ENCODE measurements around the gene ZNRF3.

DNA sequence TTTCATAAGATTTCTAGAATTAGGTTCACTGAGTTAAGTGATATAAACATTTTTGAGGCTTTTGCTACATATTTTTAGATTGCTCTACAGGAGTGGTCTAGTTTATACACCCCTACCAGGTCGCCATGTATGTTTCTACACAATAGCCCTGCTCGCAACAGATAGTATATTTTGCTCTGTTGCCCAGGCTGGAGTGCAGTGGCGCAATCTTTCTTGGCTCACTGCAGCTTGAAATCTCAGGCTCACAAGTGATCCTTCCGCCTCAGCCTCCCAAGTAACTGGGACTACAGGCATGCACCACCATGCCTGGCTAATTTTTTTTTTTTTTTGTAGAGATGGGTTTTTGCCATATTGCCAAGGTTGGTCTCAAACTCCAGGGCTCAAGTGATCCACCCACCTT lies 10.4 kb downstream of the ZNRF3 start:
- TF ChIP-seq ARNTL (CRISPR knock-in tag; IDR thresholded peaks at IDR 0.05; ENCODE audit: borderline replicate concordance, low read depth) (no peak), ZFP3 (CRISPR knock-in tag; IDR thresholded peaks at IDR 0.05) (no peak), OSR1 (CRISPR knock-in tag; IDR thresholded peaks at IDR 0.05) (no peak), TOX (CRISPR knock-in tag; IDR thresholded peaks at IDR 0.05; ENCODE audit: borderline replicate concordance) (no peak)
- TF ChIP-seq, protein P1, sequence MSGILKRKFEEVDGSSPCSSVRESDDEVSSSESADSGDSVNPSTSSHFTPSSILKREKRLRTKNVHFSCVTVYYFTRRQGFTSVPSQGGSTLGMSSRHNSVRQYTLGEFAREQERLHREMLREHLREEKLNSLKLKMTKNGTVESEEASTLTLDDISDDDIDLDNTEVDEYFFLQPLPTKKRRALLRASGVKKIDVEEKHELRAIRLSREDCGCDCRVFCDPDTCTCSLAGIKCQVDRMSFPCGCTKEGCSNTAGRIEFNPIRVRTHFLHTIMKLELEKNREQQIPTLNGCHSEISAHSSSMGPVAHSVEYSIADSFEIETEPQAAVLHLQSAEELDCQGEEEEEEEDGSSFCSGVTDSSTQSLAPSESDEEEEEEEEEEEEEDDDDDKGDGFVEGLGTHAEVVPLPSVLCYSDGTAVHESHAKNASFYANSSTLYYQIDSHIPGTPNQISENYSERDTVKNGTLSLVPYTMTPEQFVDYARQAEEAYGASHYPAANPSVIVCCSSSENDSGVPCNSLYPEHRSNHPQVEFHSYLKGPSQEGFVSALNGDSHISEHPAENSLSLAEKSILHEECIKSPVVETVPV (CRISPR knock-in tag; IDR thresholded peaks at IDR 0.05): no peak
- TF ChIP-seq, protein P2, sequence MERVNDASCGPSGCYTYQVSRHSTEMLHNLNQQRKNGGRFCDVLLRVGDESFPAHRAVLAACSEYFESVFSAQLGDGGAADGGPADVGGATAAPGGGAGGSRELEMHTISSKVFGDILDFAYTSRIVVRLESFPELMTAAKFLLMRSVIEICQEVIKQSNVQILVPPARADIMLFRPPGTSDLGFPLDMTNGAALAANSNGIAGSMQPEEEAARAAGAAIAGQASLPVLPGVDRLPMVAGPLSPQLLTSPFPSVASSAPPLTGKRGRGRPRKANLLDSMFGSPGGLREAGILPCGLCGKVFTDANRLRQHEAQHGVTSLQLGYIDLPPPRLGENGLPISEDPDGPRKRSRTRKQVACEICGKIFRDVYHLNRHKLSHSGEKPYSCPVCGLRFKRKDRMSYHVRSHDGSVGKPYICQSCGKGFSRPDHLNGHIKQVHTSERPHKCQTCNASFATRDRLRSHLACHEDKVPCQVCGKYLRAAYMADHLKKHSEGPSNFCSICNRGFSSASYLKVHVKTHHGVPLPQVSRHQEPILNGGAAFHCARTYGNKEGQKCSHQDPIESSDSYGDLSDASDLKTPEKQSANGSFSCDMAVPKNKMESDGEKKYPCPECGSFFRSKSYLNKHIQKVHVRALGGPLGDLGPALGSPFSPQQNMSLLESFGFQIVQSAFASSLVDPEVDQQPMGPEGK (CRISPR knock-in tag; IDR thresholded peaks at IDR 0.05; ENCODE audit: borderline replicate concordance): no peak

All from SK-N-SH treated with all-trans-retinoic acid at 6 μM for 48 hours (cell line).